ENCODE data around the gene CPD. TPM values are rescaled to one million over a fixed set of nuclear protein-coding genes. Genes with fewer than 3 reads are reported as not detected.

The CPD gene
- total and polyA plus RNA-seq, 9 of the 15 experiments (the other 6 are each of a cell fraction or from before 2014, with no cell fraction given) = 4.5 to 24.4 (median 20.4) TPM

DNA sequence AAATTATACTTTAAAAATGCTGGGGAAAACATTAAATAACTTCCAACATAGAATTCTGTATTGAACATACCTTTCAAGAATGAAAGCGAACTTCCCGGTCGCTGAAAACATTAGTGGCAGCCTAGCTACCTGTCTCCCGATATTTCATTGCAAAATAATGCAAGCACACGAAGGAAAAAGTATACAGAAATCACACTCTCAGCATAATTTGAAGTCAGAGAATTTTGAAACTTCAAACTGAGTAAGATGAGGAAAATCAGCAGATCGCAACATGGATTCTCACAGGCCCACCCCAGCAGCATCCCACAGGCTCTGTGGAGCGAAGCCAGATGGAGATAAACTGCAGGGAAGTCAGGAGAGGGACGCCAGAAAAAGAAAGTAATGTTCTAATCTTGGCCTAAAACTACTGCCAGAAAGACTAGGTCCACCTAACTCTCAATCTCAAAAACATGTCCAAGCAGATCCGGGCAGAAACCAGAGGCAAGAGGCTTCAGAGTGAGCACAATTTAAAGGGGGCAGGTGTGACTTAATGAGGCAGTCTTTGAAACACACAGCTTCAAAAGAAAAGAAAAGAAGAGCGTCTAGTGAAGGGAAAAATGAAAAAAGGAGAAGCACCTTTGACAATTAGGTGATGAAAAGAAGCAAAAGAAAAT is 93.6 kb downstream of the CPD start:
- Histone ChIP-seq H3K9me1 (ENCODE audit: control insufficient read depth, insufficient read depth, low read length) (no peaks in the 10 kb centered on the region), H3K79me2 (ENCODE audit: control insufficient read depth, insufficient read depth, low read length) (peaks cover 2% of the 10 kb centered on the region), H2AFZ (ENCODE audit: low read depth, low read length) (peak overlapping the region; percentile 68), H3K4me2 (ENCODE audit: insufficient read depth, low read length) (peak overlapping the region; percentile 24), H3K9ac (ENCODE audit: insufficient read depth in 1 of 2, low read depth in 2 of 2, low read length in 2 of 2) (0 out of 4 replicates have a peak overlapping the region, but pooled peaks of 1 of the 2 experiments have one; percentile 29), H3K27ac (ENCODE audit: extremely low read depth, low read depth, low read length) (no peak overlapping the region), H3K4me3 (no peak overlapping the region), H3K9me3 (replicated peaks; ENCODE audit: control insufficient read depth, insufficient read depth, low read depth, low read length) (no peaks in the 10 kb centered on the region), H4K20me1 (replicated peaks; ENCODE audit: control insufficient read depth, insufficient read depth, low read length) (no peaks in the 10 kb centered on the region), H3K27me3 (ENCODE audit: control insufficient read depth in 2 of 2, insufficient read depth in 2 of 2, low read length in 2 of 2) (no peaks in the 10 kb centered on the region), H3K4me1 (replicated peaks in 1 of 2; ENCODE audit: control insufficient read depth in 2 of 2, insufficient read depth in 2 of 2, low read length in 2 of 2) (peaks cover 0 to 14% of the 10 kb centered on the region in 2 experiments; a peak in 3 of 5 replicates), H3K36me3 (ENCODE audit: control insufficient read depth, insufficient read depth, low read length) (no peaks in the 10 kb centered on the region; the same call in 2 of the 3 replicates)
- in situ Hi-C loops (cut with MboI) (no loop called here), intact Hi-C loops (cut with micrococcal nuclease) (no loop called here)
- ChIA-PET POLR2A (no interaction called here), CTCF (ENCODE audit: low intra/inter-chr PET ratio) (no interaction called here)
- 45% methylated on average over 10 of the region's 10 CpGs for WGBS (ENCODE audit: insufficient coverage, low coverage, missing lambda C conversion rate)
- DNase-seq (ENCODE audit: extremely low read depth in 1 of 4, low spot score in 3 of 4) (no peak), ATAC-seq (no peak), FAIRE-seq (no peak)
- no TSS peak for BruUV-seq (replicated peaks)
- no peak for TF ChIP-seq ZNF583 (CRISPR knock-in tag; IDR thresholded peaks at IDR 0.05)
- no peak for TF ChIP-seq NEUROD1 (IDR thresholded peaks at IDR 0.05; ENCODE audit: borderline replicate concordance, low read depth, low read length, partially characterized antibody)
- TF ChIP-seq, protein P1, sequence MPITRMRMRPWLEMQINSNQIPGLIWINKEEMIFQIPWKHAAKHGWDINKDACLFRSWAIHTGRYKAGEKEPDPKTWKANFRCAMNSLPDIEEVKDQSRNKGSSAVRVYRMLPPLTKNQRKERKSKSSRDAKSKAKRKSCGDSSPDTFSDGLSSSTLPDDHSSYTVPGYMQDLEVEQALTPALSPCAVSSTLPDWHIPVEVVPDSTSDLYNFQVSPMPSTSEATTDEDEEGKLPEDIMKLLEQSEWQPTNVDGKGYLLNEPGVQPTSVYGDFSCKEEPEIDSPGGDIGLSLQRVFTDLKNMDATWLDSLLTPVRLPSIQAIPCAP (CRISPR knock-in tag; IDR thresholded peaks at IDR 0.05; ENCODE audit: borderline replicate concordance) = no peak
- peak; percentile 60 for TF ChIP-seq C11orf30 (IDR thresholded peaks at IDR 0.05; ENCODE audit: low read depth)
- no peak for TF ChIP-seq TRIM28 (IDR thresholded peaks at IDR 0.05)
- no peak for TF ChIP-seq CBFB (CRISPR knock-in tag; IDR thresholded peaks at IDR 0.05)
- TF ChIP-seq MAFG (tag; conservative IDR thresholded peaks at IDR 0.05) = peak; percentile 50
- TF ChIP-seq ZNF316 (IDR thresholded peaks at IDR 0.05) = peak; percentile 83
- no peak for TF ChIP-seq BRCA1 (IDR thresholded peaks at IDR 0.05)
- TF ChIP-seq BRCA1 (CRISPR knock-in tag; IDR thresholded peaks at IDR 0.05) = no peak
- peak; percentile 25; the same call in 1 of the 2 replicates for TF ChIP-seq MAFF (IDR thresholded peaks at IDR 0.05; ENCODE audit: low read length)
